IMR-90 (cell line): ENCODE measurements around the gene IRS2.

Experiments
- MAFK ChIP-seq: IDR thresholded peaks from 2 replicates; pipeline ENCODE4 v1.6.1; 2012; ENCODE audit warnings: low read depth, low read length, improper control_type of control experiment
- MAZ ChIP-seq: IDR thresholded peaks from 2 replicates; pipeline ENCODE4 v1.6.1; 2012; ENCODE audit warnings: low read depth, mild to moderate bottlenecking, low read length, improper control_type of control experiment, moderate library complexity, borderline replicate concordance
- POLR2A ChIP-seq: IDR thresholded peaks from 2 replicates; pipeline ENCODE4 v1.6.1; 2012; ENCODE audit warnings: mild to moderate bottlenecking, low read depth, low read length
- RAD21 ChIP-seq: IDR thresholded peaks from 2 replicates; pipeline ENCODE4 v1.6.1; 2012; ENCODE audit warnings: low read length, improper control_type of control experiment
- RCOR1 ChIP-seq: IDR thresholded peaks from 2 replicates; pipeline ENCODE4 v1.6.1; 2012; ENCODE audit warnings: mild to moderate bottlenecking, low read length, improper control_type of control experiment; ENCODE audit not compliant: insufficient replicate concordance
- RFX5 ChIP-seq: IDR thresholded peaks from 2 replicates; pipeline ENCODE4 v1.8.0; 2012; ENCODE audit warnings: low read depth, mild to moderate bottlenecking, low read length, moderate library complexity
- SMC3 ChIP-seq: fragments of 150-350 bp; IDR thresholded peaks from 2 replicates; pipeline ENCODE4 v1.6.1; 2016; ENCODE audit warnings: low read depth, mild to moderate bottlenecking, antibody characterized with exemption, low read length, moderate library complexity
- TF ChIP-seq, protein P1 (sequence below): conservative IDR thresholded peaks from 2 replicates; pipeline ENCODE4 v1.5.1; 2012; ENCODE audit warnings: mild to moderate bottlenecking, low read depth, low read length, improper control_type of control experiment

GRCh38 chr13:109719962-109720646 lies 66.3 kb downstream of the IRS2 start:
- TF ChIP-seq SMC3 (no peak), MAZ (no peak), POLR2A (no peak), MAFK (no peak), RCOR1 (no peak), RFX5 (no peak), RAD21 (no peak)
- TF ChIP-seq, protein P1, sequence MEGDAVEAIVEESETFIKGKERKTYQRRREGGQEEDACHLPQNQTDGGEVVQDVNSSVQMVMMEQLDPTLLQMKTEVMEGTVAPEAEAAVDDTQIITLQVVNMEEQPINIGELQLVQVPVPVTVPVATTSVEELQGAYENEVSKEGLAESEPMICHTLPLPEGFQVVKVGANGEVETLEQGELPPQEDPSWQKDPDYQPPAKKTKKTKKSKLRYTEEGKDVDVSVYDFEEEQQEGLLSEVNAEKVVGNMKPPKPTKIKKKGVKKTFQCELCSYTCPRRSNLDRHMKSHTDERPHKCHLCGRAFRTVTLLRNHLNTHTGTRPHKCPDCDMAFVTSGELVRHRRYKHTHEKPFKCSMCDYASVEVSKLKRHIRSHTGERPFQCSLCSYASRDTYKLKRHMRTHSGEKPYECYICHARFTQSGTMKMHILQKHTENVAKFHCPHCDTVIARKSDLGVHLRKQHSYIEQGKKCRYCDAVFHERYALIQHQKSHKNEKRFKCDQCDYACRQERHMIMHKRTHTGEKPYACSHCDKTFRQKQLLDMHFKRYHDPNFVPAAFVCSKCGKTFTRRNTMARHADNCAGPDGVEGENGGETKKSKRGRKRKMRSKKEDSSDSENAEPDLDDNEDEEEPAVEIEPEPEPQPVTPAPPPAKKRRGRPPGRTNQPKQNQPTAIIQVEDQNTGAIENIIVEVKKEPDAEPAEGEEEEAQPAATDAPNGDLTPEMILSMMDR = no peak
